ENCODE results near the gene BCL2L11.

The BCL2L11 gene

GRCh38 chr2:111169924-111170323 lies 49.2 kb downstream of the BCL2L11 start:
- no peak overlapping the region for H2AFZ ChIP-seq (ENCODE audit: low read length, unreplicated experiment)
- no peaks in the 10 kb centered on the region for H3K79me2 ChIP-seq (ENCODE audit: control insufficient read depth, insufficient read depth, low read length, unreplicated experiment)
- H3K27me3 ChIP-seq (ENCODE audit: insufficient read depth, low read length): peaks cover 4% of the 10 kb centered on the region; the same call in 1 of the 2 replicates
- peaks cover 15% of the 10 kb centered on the region for H3K4me1 ChIP-seq (ENCODE audit: control insufficient read depth, insufficient read depth, low read length, unreplicated experiment)
- H3K27ac ChIP-seq (ENCODE audit: low read depth, low read length): no peak overlapping the region
- H3K36me3 ChIP-seq (ENCODE audit: insufficient read depth, low read length): no peaks in the 10 kb centered on the region
- H3K4me3 ChIP-seq (ENCODE audit: low read depth, low read length): no peak overlapping the region

GRCh38 chr2:111171337-111171930 lies 50.7 kb downstream of the BCL2L11 start:
- no peak overlapping the region for H2AFZ ChIP-seq (ENCODE audit: low read length, unreplicated experiment)
- peaks cover 15% of the 10 kb centered on the region for H3K4me1 ChIP-seq (ENCODE audit: control insufficient read depth, insufficient read depth, low read length, unreplicated experiment)
- H3K27me3 ChIP-seq (ENCODE audit: insufficient read depth, low read length): peaks cover 4% of the 10 kb centered on the region; the same call in 1 of the 2 replicates
- no peaks in the 10 kb centered on the region for H3K36me3 ChIP-seq (ENCODE audit: insufficient read depth, low read length)
- no peaks in the 10 kb centered on the region for H3K79me2 ChIP-seq (ENCODE audit: control insufficient read depth, insufficient read depth, low read length, unreplicated experiment)
- H3K27ac ChIP-seq (ENCODE audit: low read depth, low read length): no peak overlapping the region
- H3K4me3 ChIP-seq (ENCODE audit: low read depth, low read length): no peak overlapping the region

- peaks cover 4% of the 10 kb centered on the region; the same call in 1 of the 2 replicates for H3K27me3 ChIP-seq (ENCODE audit: insufficient read depth, low read length)
- no peaks in the 10 kb centered on the region for H3K36me3 ChIP-seq (ENCODE audit: insufficient read depth, low read length)
- H3K27ac ChIP-seq (ENCODE audit: low read depth, low read length): no peak overlapping the region
- H2AFZ ChIP-seq (ENCODE audit: low read length, unreplicated experiment): no peak overlapping the region
- H3K4me1 ChIP-seq (ENCODE audit: control insufficient read depth, insufficient read depth, low read length, unreplicated experiment): peaks cover 14% of the 10 kb centered on the region
- H3K79me2 ChIP-seq (ENCODE audit: control insufficient read depth, insufficient read depth, low read length, unreplicated experiment): no peaks in the 10 kb centered on the region
- no peak overlapping the region for H3K4me3 ChIP-seq (ENCODE audit: low read depth, low read length)
These were observed 52.0 kb downstream of the BCL2L11 start for GRCh38 chr2:111172666-111173065.

- H3K36me3 ChIP-seq (ENCODE audit: insufficient read depth, low read length): no peaks in the 10 kb centered on the region
- peaks cover 4% of the 10 kb centered on the region; the same call in 1 of the 2 replicates for H3K27me3 ChIP-seq (ENCODE audit: insufficient read depth, low read length)
- H3K27ac ChIP-seq (ENCODE audit: low read depth, low read length): no peak overlapping the region
- H2AFZ ChIP-seq (ENCODE audit: low read length, unreplicated experiment): no peak overlapping the region
- H3K79me2 ChIP-seq (ENCODE audit: control insufficient read depth, insufficient read depth, low read length, unreplicated experiment): no peaks in the 10 kb centered on the region
- no peak overlapping the region for H3K4me3 ChIP-seq (ENCODE audit: low read depth, low read length)
- peaks cover 8% of the 10 kb centered on the region for H3K4me1 ChIP-seq (ENCODE audit: control insufficient read depth, insufficient read depth, low read length, unreplicated experiment)
These were observed 52.6 kb downstream of the BCL2L11 start for GRCh38 chr2:111173338-111173737.

- no peaks in the 10 kb centered on the region for H3K79me2 ChIP-seq (ENCODE audit: control insufficient read depth, insufficient read depth, low read length, unreplicated experiment)
- peaks cover 4% of the 10 kb centered on the region; the same call in 1 of the 2 replicates for H3K27me3 ChIP-seq (ENCODE audit: insufficient read depth, low read length)
- peaks cover 5% of the 10 kb centered on the region for H3K4me1 ChIP-seq (ENCODE audit: control insufficient read depth, insufficient read depth, low read length, unreplicated experiment)
- H3K4me3 ChIP-seq (ENCODE audit: low read depth, low read length): no peak overlapping the region
- H3K36me3 ChIP-seq (ENCODE audit: insufficient read depth, low read length): no peaks in the 10 kb centered on the region
- H2AFZ ChIP-seq (ENCODE audit: low read length, unreplicated experiment): no peak overlapping the region
- H3K27ac ChIP-seq (ENCODE audit: low read depth, low read length): no peak overlapping the region
These were observed 53.1 kb downstream of the BCL2L11 start for GRCh38 chr2:111173856-111174255.

GRCh38 chr2:111175615-111176014 lies 54.9 kb downstream of the BCL2L11 start:
- Histone ChIP-seq H3K36me3 (ENCODE audit: insufficient read depth, low read length) (no peaks in the 10 kb centered on the region), H2AFZ (ENCODE audit: low read length, unreplicated experiment) (no peak overlapping the region), H3K27ac (ENCODE audit: low read depth, low read length) (no peak overlapping the region), H3K79me2 (ENCODE audit: control insufficient read depth, insufficient read depth, low read length, unreplicated experiment) (no peaks in the 10 kb centered on the region), H3K4me3 (ENCODE audit: low read depth, low read length) (no peak overlapping the region), H3K27me3 (ENCODE audit: insufficient read depth, low read length) (peaks cover 4% of the 10 kb centered on the region; the same call in 1 of the 2 replicates), H3K4me1 (ENCODE audit: control insufficient read depth, insufficient read depth, low read length, unreplicated experiment) (peaks cover 4% of the 10 kb centered on the region)

- Histone ChIP-seq H3K4me1 (ENCODE audit: control insufficient read depth, insufficient read depth, low read length, unreplicated experiment) (peaks cover 4% of the 10 kb centered on the region), H3K27ac (ENCODE audit: low read depth, low read length) (no peak overlapping the region), H2AFZ (ENCODE audit: low read length, unreplicated experiment) (no peak overlapping the region), H3K36me3 (ENCODE audit: insufficient read depth, low read length) (no peaks in the 10 kb centered on the region), H3K27me3 (ENCODE audit: insufficient read depth, low read length) (peaks cover 4% of the 10 kb centered on the region; the same call in 1 of the 2 replicates), H3K4me3 (ENCODE audit: low read depth, low read length) (no peak overlapping the region), H3K79me2 (ENCODE audit: control insufficient read depth, insufficient read depth, low read length, unreplicated experiment) (no peaks in the 10 kb centered on the region)
These were observed 55.7 kb downstream of the BCL2L11 start for GRCh38 chr2:111176388-111176787.

- Histone ChIP-seq H3K4me1 (ENCODE audit: control insufficient read depth, insufficient read depth, low read length, unreplicated experiment) (peaks cover 4% of the 10 kb centered on the region), H3K27me3 (ENCODE audit: insufficient read depth, low read length) (peaks cover 4% of the 10 kb centered on the region; the same call in 1 of the 2 replicates), H2AFZ (ENCODE audit: low read length, unreplicated experiment) (no peak overlapping the region), H3K36me3 (ENCODE audit: insufficient read depth, low read length) (no peaks in the 10 kb centered on the region), H3K27ac (ENCODE audit: low read depth, low read length) (no peak overlapping the region), H3K4me3 (ENCODE audit: low read depth, low read length) (no peak overlapping the region), H3K79me2 (ENCODE audit: control insufficient read depth, insufficient read depth, low read length, unreplicated experiment) (no peaks in the 10 kb centered on the region)
These were observed 56.2 kb downstream of the BCL2L11 start for GRCh38 chr2:111176867-111177266.

- Histone ChIP-seq H2AFZ (ENCODE audit: low read length, unreplicated experiment) (no peak overlapping the region), H3K36me3 (ENCODE audit: insufficient read depth, low read length) (no peaks in the 10 kb centered on the region), H3K27ac (ENCODE audit: low read depth, low read length) (no peak overlapping the region), H3K27me3 (ENCODE audit: insufficient read depth, low read length) (peaks cover 14% of the 10 kb centered on the region; the same call in 1 of the 2 replicates), H3K79me2 (ENCODE audit: control insufficient read depth, insufficient read depth, low read length, unreplicated experiment) (no peaks in the 10 kb centered on the region), H3K4me1 (ENCODE audit: control insufficient read depth, insufficient read depth, low read length, unreplicated experiment) (peaks cover 4% of the 10 kb centered on the region), H3K4me3 (ENCODE audit: low read depth, low read length) (no peak overlapping the region)
These were observed 57.6 kb downstream of the BCL2L11 start for GRCh38 chr2:111178296-111178695.

- no peak overlapping the region for H2AFZ ChIP-seq (ENCODE audit: low read length, unreplicated experiment)
- H3K27ac ChIP-seq (ENCODE audit: low read depth, low read length): no peak overlapping the region
- H3K4me3 ChIP-seq (ENCODE audit: low read depth, low read length): no peak overlapping the region
- peaks cover 19% of the 10 kb centered on the region; the same call in 1 of the 2 replicates for H3K27me3 ChIP-seq (ENCODE audit: insufficient read depth, low read length)
- H3K4me1 ChIP-seq (ENCODE audit: control insufficient read depth, insufficient read depth, low read length, unreplicated experiment): peaks cover 4% of the 10 kb centered on the region
- no peaks in the 10 kb centered on the region for H3K36me3 ChIP-seq (ENCODE audit: insufficient read depth, low read length)
- H3K79me2 ChIP-seq (ENCODE audit: control insufficient read depth, insufficient read depth, low read length, unreplicated experiment): no peaks in the 10 kb centered on the region
These were observed 58.2 kb downstream of the BCL2L11 start for GRCh38 chr2:111178730-111179405.

- peaks cover 32% of the 10 kb centered on the region; the same call in 1 of the 2 replicates for H3K27me3 ChIP-seq (ENCODE audit: insufficient read depth, low read length)
- H3K27ac ChIP-seq (ENCODE audit: low read depth, low read length): no peak overlapping the region
- H3K79me2 ChIP-seq (ENCODE audit: control insufficient read depth, insufficient read depth, low read length, unreplicated experiment): no peaks in the 10 kb centered on the region
These were observed 61.4 kb downstream of the BCL2L11 start for GRCh38 chr2:111182121-111182520.

More at GRCh38 chr2:111182121-111182520, 61.4 kb downstream of the BCL2L11 start:
- Histone ChIP-seq H3K36me3 (ENCODE audit: insufficient read depth, low read length) (no peaks in the 10 kb centered on the region), H3K4me3 (ENCODE audit: low read depth, low read length) (no peak overlapping the region), H3K4me1 (ENCODE audit: control insufficient read depth, insufficient read depth, low read length, unreplicated experiment) (peaks cover 4% of the 10 kb centered on the region), H2AFZ (ENCODE audit: low read length, unreplicated experiment) (no peak overlapping the region)

Measured in ACC112 (cell line).